ENCODE results near the gene METTL22.

DNA sequence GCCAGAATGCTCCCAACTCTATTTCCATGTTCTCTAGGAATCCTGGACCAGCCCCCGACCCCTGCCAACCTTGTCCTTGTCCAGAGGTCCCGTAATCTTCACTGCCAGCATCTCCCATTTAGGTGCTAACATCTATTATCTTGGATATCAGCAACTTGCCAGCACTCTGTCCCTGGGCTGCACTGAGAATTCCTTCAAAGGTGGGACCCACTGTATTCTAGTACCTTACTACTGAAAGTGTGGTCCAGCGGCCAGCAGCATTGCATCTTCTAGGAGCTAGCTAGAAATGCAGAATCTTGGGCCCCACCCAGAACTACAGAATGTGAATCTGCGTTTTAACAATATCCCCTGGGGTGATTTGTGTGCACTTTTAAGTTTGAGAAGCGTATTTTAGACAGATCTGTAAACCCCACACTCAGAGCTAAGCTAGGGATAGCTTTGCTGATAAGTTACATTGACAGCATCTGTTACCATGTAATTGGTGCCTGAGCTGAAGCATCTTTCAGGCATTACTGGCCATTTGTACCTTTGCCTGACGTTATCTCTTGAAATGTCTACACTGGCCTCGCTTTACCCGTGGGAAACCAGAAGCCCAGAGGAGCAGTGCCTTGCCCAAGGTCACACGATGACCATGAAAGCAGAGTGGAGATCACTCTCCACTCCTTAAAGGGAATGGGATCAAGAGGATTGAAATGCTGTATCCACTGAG is 61.2 kb downstream of the METTL22 start:
- TF ChIP-seq, protein P1, sequence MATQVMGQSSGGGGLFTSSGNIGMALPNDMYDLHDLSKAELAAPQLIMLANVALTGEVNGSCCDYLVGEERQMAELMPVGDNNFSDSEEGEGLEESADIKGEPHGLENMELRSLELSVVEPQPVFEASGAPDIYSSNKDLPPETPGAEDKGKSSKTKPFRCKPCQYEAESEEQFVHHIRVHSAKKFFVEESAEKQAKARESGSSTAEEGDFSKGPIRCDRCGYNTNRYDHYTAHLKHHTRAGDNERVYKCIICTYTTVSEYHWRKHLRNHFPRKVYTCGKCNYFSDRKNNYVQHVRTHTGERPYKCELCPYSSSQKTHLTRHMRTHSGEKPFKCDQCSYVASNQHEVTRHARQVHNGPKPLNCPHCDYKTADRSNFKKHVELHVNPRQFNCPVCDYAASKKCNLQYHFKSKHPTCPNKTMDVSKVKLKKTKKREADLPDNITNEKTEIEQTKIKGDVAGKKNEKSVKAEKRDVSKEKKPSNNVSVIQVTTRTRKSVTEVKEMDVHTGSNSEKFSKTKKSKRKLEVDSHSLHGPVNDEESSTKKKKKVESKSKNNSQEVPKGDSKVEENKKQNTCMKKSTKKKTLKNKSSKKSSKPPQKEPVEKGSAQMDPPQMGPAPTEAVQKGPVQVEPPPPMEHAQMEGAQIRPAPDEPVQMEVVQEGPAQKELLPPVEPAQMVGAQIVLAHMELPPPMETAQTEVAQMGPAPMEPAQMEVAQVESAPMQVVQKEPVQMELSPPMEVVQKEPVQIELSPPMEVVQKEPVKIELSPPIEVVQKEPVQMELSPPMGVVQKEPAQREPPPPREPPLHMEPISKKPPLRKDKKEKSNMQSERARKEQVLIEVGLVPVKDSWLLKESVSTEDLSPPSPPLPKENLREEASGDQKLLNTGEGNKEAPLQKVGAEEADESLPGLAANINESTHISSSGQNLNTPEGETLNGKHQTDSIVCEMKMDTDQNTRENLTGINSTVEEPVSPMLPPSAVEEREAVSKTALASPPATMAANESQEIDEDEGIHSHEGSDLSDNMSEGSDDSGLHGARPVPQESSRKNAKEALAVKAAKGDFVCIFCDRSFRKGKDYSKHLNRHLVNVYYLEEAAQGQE (IDR thresholded peaks at IDR 0.05; ENCODE audit: borderline replicate concordance) = no peak
- TF ChIP-seq, protein P2, sequence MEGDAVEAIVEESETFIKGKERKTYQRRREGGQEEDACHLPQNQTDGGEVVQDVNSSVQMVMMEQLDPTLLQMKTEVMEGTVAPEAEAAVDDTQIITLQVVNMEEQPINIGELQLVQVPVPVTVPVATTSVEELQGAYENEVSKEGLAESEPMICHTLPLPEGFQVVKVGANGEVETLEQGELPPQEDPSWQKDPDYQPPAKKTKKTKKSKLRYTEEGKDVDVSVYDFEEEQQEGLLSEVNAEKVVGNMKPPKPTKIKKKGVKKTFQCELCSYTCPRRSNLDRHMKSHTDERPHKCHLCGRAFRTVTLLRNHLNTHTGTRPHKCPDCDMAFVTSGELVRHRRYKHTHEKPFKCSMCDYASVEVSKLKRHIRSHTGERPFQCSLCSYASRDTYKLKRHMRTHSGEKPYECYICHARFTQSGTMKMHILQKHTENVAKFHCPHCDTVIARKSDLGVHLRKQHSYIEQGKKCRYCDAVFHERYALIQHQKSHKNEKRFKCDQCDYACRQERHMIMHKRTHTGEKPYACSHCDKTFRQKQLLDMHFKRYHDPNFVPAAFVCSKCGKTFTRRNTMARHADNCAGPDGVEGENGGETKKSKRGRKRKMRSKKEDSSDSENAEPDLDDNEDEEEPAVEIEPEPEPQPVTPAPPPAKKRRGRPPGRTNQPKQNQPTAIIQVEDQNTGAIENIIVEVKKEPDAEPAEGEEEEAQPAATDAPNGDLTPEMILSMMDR (IDR thresholded peaks at IDR 0.05; ENCODE audit: poor library complexity, severe bottlenecking) = no peak
- TF ChIP-seq POLR2AphosphoS5 (IDR thresholded peaks at IDR 0.05) = no peak
- TF ChIP-seq RAD21 (conservative IDR thresholded peaks at IDR 0.05) = no peak
